NCI-H146 (cell line): ENCODE measurements around the gene SLC25A48.
"Not testable (repeated sequence)": the region's sequence is repeated elsewhere in the genome, so short reads cannot be mapped to it uniquely, and the experiment has no call there.

Experiments
- DNase-seq: peaks from one replicate; lab custom pipeline; 2025; lab: John Stamatoyannopoulos, UW

The SLC25A48 gene

DNA sequence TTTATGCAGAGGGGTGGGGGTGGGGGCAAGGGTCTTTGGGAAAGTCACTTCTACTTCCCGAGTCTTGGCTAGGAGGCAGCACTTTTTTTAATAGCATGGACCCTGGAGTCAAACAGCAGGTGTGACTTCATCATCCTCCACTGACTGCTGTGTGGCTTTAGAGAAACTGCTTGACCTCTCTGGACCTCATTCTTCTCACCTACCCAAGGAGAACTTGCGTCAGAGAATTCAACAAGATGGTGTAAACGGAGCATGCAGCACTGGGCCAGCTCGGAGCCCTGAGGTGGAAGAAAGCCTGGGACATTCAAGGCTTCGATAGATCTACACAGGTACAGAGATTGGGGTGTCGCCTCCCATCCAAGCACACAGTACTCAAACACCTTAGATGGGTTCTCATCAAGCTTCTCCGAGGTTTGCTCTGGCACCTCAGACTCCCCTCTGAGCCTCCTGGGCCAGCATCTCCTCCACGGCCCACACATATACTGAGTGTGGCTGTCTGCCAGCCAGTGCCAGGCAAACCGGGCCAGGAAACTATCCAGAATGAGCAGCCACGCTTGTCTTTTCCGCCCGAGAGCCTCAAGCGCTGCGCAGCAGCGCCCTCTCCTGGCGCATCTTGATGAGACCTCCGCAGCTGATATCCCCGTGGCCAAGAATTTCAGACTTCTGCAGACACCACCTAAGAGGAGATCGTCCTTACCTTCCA is 4.6 kb upstream of the SLC25A48 start:
- peak; percentile 68 for DNase-seq

GRCh38 chr5:135830384-135830700 is 4.1 kb upstream of the SLC25A48 start:
- DNase-seq = no peak

DNA sequence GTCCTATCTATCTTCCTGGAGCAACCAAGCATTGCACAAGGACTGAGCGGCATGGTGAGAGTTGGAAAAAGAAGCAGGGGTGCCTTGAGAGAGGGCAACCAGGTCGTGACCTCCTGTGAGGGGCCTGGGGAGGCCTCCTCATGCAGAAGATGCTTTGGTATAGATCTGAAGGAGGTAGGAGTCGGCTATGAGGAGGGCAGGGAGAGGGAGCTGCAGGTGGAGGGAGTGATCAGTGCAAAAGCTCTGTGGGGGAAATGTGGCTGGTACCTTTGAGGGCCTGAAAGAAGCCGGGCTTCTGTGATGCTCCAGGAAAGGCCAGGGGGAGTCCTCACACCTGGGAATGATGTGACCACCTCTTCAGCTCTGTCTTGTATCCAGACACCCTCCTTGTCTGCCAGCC is 3.6 kb upstream of the SLC25A48 start:
- DNase-seq = no peak

GRCh38 chr5:135831439-135831838 is 3.0 kb upstream of the SLC25A48 start:
- no peak for DNase-seq

GRCh38 chr5:135831851-135832555 is 2.5 kb upstream of the SLC25A48 start:
- DNase-seq = no peak

DNA sequence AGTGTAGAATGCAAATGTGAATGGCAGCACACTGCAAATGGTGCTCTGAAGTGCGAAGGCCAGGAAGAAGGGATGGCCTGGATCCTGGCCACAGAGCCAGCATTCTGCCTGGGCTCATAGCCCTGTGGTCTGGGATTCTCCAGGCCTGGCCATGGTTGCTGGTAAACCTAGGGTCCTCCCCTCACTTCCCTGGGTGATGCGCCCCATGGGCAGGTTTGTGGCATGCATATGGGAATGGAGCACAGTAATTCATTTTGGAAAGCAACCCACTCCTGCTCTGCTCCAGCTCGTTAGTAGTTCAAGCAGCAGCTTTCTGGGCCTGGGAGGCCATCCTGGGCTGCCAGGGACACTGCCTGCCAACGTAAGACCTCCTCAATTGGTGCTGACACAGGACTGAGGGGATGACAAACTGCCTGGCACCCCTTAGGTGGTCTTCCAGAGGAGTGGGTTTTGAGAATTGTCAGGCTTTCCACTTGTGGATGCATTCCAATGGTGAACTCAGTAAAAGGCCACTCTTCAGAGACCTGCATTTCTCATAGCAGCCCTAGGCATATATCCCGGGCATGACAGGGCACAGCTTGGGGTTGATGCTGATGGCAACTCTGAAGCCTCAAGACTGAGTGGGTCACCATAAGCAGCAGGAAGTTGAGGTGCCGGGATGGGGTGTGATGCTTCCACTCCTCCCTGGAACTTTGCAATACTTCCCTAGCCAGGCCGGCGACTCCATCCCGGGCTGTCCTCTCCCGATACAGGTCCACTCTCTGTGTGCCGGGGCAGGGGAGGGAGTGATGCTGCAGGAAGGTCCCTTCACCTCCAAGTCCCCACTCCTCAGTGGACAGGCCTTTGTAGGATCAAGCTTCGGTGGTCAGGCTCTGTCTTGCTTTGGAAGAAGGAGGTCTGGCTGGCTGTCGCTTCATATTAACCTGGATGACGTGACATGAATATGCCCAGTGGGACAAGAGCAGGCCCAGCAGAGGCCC is 1.2 kb upstream of the SLC25A48 start:
- DNase-seq = no peak

GRCh38 chr5:135833961-135834638 is 363 bp upstream of the SLC25A48 start:
- no peak for DNase-seq

GRCh38 chr5:135835766-135836165 is 1.3 kb downstream of the SLC25A48 start:
- DNase-seq = no peak

- not testable (repeated sequence) for DNase-seq
Measured at GRCh38 chr5:135838395-135838794, 3.9 kb downstream of the SLC25A48 start.

DNA sequence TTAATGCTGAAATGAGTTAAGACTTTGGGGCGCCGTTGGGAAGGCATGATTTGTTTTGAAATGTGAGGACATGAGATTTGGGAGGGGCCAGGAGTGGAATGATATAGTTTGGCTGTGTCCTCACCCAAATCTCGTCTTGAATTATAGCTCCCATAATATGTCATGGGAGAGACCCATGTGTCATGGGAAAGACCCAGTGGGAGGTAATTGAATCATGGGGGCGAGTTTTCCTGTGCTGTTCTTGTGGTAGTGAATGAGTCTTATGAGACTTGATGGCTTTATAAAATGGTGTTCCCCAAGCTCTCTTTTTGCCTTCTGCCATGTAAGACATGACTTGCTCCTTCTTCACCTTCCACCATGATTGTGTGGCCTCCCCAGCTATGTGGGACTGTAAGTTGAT is 5.1 kb downstream of the SLC25A48 start:
- DNase-seq = no peak

GRCh38 chr5:135840959-135841358 is 6.5 kb downstream of the SLC25A48 start:
- no peak for DNase-seq

- DNase-seq = no peak
Measured at GRCh38 chr5:135842737-135843136, 8.3 kb downstream of the SLC25A48 start.

GRCh38 chr5:135843571-135844337 is 9.3 kb downstream of the SLC25A48 start:
- DNase-seq = no peak

DNA sequence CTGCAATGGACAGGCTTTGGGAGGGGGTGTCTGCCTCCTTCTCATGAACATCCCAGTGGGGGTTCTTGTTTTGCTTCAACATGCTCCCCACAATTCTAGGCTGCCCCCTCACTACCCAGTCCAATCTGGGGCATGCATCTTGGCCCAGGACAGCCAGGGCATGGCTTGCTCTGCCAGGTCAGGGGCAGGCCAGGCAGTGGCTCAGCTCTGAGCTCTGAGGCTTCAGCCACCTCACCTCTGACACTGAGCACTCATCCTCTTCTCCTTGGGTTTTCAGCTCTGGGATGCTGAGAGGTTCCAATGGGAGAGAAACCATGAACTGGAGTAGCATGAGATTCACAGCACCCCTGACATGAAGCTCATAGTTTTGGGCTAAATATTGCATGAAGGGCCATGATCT is 11.8 kb downstream of the SLC25A48 start:
- no peak for DNase-seq

- no peak for DNase-seq
Measured at GRCh38 chr5:135847976-135848375, 13.5 kb downstream of the SLC25A48 start.

DNA sequence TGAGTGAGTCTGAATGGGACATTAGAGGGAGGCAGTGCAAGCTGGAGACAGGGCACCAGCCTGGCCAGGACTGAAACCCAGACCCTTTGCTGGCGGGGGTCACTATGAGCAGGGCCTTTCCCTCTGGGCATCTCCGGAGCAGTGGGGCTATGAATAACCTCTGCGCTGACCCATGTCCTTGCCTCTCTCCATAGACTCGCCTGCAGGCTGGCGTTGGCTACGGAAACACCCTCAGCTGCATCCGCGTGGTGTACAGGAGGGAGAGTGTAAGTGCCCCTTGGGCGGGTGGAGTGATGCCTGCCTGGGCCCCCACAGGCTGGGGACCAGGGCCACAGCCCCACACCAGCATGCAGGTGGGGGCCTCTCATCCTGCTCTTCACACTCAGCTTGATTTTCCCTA is 15.8 kb downstream of the SLC25A48 start:
- DNase-seq = no peak

DNA sequence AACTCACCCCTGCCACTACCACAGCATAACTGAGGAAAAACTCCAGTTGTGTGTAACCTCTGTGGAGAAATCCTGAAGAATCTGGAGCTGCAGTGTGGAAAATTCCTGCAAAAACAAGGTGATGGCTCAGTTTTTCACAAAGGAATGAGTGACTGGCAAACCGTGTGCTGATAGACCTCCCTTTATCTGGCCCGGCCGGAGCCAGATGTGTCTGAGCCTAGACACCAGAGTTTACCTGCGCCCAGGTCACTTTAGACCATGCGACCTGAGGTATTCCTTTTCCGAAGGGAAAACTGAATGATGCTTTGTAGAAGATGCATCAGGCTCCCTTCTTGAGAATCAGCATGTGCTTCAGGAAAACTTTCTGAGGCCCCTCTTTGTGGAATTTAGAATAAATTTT is 16.2 kb downstream of the SLC25A48 start:
- DNase-seq = no peak

DNA sequence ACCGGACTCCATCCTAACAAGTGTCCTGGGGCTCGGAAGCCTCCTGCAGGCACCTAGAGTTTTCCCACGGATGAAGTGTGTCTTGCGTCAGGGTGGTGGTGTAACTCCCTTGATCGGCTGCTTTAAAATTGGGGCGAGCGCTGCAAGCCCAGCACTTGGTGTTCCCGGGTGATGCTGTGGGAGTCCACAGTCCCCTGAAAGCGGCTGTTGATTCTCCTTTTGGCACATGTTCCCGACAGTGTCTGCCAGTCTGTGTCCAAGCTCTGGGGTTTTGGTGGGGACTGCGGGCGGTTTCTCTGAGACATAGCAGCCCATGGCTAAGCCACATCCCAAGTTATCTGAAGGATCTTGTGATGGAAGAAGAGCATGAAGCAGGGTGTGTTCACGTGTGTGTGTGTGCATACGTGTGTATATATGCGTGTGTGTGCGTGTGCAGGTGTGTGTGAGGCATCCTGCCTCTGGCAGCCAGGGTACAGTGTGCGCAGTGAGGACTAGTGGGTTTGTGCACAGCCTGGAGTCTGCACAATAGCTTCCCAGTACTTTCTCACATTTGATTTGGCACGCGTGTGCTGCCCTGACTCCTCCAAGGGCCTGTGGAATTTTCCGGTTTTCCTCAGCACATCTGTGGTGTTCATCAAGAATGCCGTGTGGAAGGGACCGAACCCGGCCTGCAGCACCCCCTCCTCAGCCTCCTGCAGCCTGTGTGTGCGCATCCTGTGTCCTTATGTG is 16.9 kb downstream of the SLC25A48 start:
- DNase-seq = no peak

DNA sequence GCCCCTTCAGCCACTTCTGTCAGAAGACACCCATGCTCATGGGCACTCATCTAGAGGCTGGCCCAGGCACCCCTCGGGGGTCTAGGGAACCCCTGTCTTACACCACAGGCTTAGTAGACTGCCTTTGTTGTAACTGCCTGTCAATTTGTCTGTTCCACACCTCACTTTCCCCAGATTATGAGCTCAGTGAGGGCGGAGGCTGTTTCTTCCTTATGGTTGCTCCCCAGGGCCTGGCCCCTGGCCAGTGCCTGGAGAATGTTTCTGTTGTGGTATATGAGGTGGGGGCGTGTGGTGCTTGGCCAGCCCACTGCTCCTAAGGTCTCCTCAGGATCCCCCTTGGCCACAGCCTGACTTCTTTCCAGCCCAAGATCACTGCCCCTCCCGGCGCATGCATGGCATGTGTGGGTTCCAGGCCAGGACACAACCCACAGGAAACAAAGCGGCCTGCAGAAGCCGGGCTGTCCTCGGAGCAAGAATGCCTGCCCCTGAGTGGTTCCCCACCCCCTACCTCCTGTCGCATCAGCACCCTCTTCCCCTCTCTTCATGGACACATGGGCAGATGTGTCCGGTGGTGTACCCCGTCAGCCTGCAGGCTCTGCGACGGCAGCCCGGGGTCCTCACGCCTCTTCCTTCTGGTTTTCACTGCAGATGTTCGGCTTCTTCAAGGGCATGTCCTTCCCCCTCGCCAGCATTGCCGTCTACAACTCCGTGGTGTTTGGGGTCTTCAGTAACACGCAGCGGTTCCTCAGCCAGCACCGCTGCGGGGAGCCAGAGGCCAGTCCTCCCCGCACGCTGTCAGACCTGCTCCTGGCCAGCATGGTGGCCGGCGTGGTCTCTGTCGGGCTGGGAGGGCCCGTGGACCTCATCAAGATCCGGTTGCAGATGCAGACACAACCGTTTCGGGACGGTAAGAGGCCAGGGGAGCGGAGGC is 17.7 kb downstream of the SLC25A48 start:
- no peak for DNase-seq
